K562 (cell line): Measurements from ENCODE around the gene ATF1. TPM values are rescaled to one million over a fixed set of nuclear protein-coding genes. Genes with fewer than 3 reads are reported as not detected.

ENCODE experiments used
- ATAC-seq: fragments of 200-7000 bp; cut with Tn5 transposase; 3 replicates; pipeline ENCODE4 v1.9.1; 2020; ENCODE audit warnings: moderate library complexity
- BruUV-seq: library from RNA; stranded (reverse); fragments of 400-500 nt; replicated peaks from 2 replicates; lab custom pipeline; 2021; lab: Mats Ljungman, UMichigan
- CTCF ChIA-PET: fragments of 300-600 bp; formaldehyde crosslinking; extraction: SDS; loops from one replicate; lab custom pipeline; 2021; ENCODE audit warnings: low intra/inter-chr PET ratio; lab: Yijun Ruan, JAX
- POLR2A ChIA-PET: fragments of 300-600, 350-650 bp; sonication (Branson Sonifier 250); formaldehyde crosslinking; extraction: SDS; loops from one replicate; lab custom pipeline; 2021; ENCODE audit warnings: antibody characterized with exemption, inconsistent platforms; lab: Yijun Ruan, JAX
- DNase-seq, 4 experiments: peaks; one replicate each; pipeline versions ENCODE4 v3.0.0 to v3.0.0-alpha.2; 2011 to 2018; ENCODE audit warnings: low spot score in 3 of 4, mixed read lengths in 3 of 4; ENCODE audit errors: extremely low read depth in 1 of 4
- FAIRE-seq: peaks from 2 replicates; lab custom pipeline; 2011; peaks lifted over from hg19 to GRCh38; lab: Jason Lieb, UNC
- H2AFZ ChIP-seq: 2 replicates; pipeline ENCODE4 v1.6.0; 2011; ENCODE audit warnings: low read depth, low read length, control low read depth, inconsistent platforms
- H3K27ac ChIP-seq: fragments of 200-600 bp; 3 replicates; pipeline ENCODE4 v1.8.0; 2011; ENCODE audit warnings: low read depth, mild to moderate bottlenecking, control low read depth, inconsistent platforms, low read length, moderate library complexity, mixed read lengths; ENCODE audit errors: extremely low read depth
- H3K27me3 ChIP-seq, 2 experiments: fragments of 300-600 bp in 1 of 2; 2 replicates in 1 of 2; 3 replicates in 1 of 2; pipeline versions ENCODE4 v1.6.0 to v1.8.0; 2011; ENCODE audit warnings: inconsistent platforms in 2 of 2, low read length in 2 of 2, mild to moderate bottlenecking in 1 of 2, mixed read lengths in 1 of 2, moderate library complexity in 1 of 2; ENCODE audit not compliant: control insufficient read depth in 2 of 2, insufficient read depth in 2 of 2
- H3K36me3 ChIP-seq: fragments of 300-600 bp; 3 replicates; pipeline ENCODE4 v1.8.0; 2011; ENCODE audit warnings: mild to moderate bottlenecking, low read length, inconsistent platforms; ENCODE audit not compliant: control insufficient read depth, insufficient read depth
- H3K4me1 ChIP-seq, 2 experiments: fragments of 200-600 bp in 1 of 2; replicated peaks in 1 of 2; 2 replicates in 1 of 2; 3 replicates in 1 of 2; pipeline versions ENCODE4 v1.5.1 to v1.8.0; 2011; ENCODE audit warnings: inconsistent platforms in 2 of 2, low read length in 2 of 2, mild to moderate bottlenecking in 1 of 2, mixed read lengths in 1 of 2, moderate library complexity in 1 of 2; ENCODE audit not compliant: control insufficient read depth in 2 of 2, insufficient read depth in 2 of 2
- H3K4me2 ChIP-seq: 2 replicates; pipeline ENCODE4 v1.6.1; 2011; ENCODE audit warnings: low read length, control low read depth, inconsistent platforms, mixed read lengths; ENCODE audit not compliant: insufficient read depth
- H3K4me3 ChIP-seq: fragments of 200-600 bp; sonication (generic), shearing (Covaris generic); 2 replicates; pipeline ENCODE4 v1.5.1; 2016; ENCODE audit warnings: control low read depth, inconsistent platforms
- H3K79me2 ChIP-seq: fragments of 200-600 bp; 3 replicates; pipeline ENCODE4 v1.8.0; 2011; ENCODE audit warnings: low read length, inconsistent platforms; ENCODE audit not compliant: control insufficient read depth, insufficient read depth
- H3K9ac ChIP-seq, 2 experiments: 2 replicates each; pipeline versions ENCODE4 v1.6.0 to v1.6.1; 2011; ENCODE audit warnings: low read depth in 2 of 2, low read length in 2 of 2, control low read depth in 1 of 2, inconsistent platforms in 1 of 2, mild to moderate bottlenecking in 1 of 2, mixed read lengths in 1 of 2; ENCODE audit not compliant: insufficient read depth in 1 of 2
- H3K9me1 ChIP-seq: one replicate; pipeline ENCODE4 v1.6.0; 2011; ENCODE audit warnings: inconsistent platforms, mild to moderate bottlenecking, low read length, moderate library complexity; ENCODE audit not compliant: control insufficient read depth, insufficient read depth
- H3K9me3 ChIP-seq: replicated peaks from 2 replicates; pipeline ENCODE4 v1.5.1; 2011; ENCODE audit warnings: low read depth, low read length, inconsistent platforms; ENCODE audit not compliant: control insufficient read depth, insufficient read depth
- H4K20me1 ChIP-seq: replicated peaks from 2 replicates; pipeline ENCODE4 v1.6.1; 2011; ENCODE audit warnings: low read length, inconsistent platforms, mixed read lengths; ENCODE audit not compliant: control insufficient read depth, insufficient read depth
- ASH1L ChIP-seq: fragments of 450-650 bp; IDR thresholded peaks from 2 replicates; pipeline ENCODE4 v1.6.1; 2018; ENCODE audit warnings: borderline replicate concordance, mild to moderate bottlenecking, low read depth; ENCODE audit not compliant: partially characterized antibody
- BMI1 ChIP-seq: fragments of 150-350 bp; IDR thresholded peaks from 2 replicates; pipeline ENCODE4 v1.6.1; 2014; ENCODE audit warnings: low read length
- BRD4 ChIP-seq: fragments of 200-600 bp; sonication (generic); IDR thresholded peaks from 2 replicates; pipeline ENCODE4 v1.6.1; 2017; ENCODE audit warnings: inconsistent platforms
- CBFA2T3 ChIP-seq: fragments of 450-650 bp; IDR thresholded peaks from 2 replicates; pipeline ENCODE4 v1.6.1; 2017
- CHCHD3 ChIP-seq: fragments of 250-450 bp; sonication (Bioruptor Pico); IDR thresholded peaks from 2 replicates; pipeline ENCODE4 v2.1.2; 2022; ENCODE audit warnings: mild to moderate bottlenecking
- CREB3L1 ChIP-seq: fragments of 450-650 bp; IDR thresholded peaks from 2 replicates; pipeline ENCODE4 v1.6.1; 2014; ENCODE audit warnings: low read depth, mild to moderate bottlenecking, moderate library complexity, borderline replicate concordance
- IFI16 ChIP-seq: fragments of 250-450 bp; sonication (Bioruptor Pico); IDR thresholded peaks from 2 replicates; pipeline ENCODE4 v2.1.2; 2022; ENCODE audit warnings: mild to moderate bottlenecking, inconsistent platforms
- KLF16 ChIP-seq: IDR thresholded peaks from 2 replicates; pipeline ENCODE4 v1.6.1; 2016; ENCODE audit warnings: antibody characterized with exemption
- KLF6 ChIP-seq: fragments of 250-450 bp; sonication (Bioruptor Pico); IDR thresholded peaks from 2 replicates; pipeline ENCODE4 v1.4.0; 2020; ENCODE audit warnings: mild to moderate bottlenecking, moderate library complexity, borderline replicate concordance
- L3MBTL2 ChIP-seq: fragments of 450-650 bp; IDR thresholded peaks from 2 replicates; pipeline ENCODE4 v1.6.1; 2016; ENCODE audit warnings: mild to moderate bottlenecking, moderate library complexity
- MIER1 ChIP-seq: fragments of 450-650 bp; IDR thresholded peaks from 2 replicates; pipeline ENCODE4 v1.6.1; 2016; ENCODE audit warnings: antibody characterized with exemption, mild to moderate bottlenecking, low read depth
- NCOA6 ChIP-seq: fragments of 450-650 bp; IDR thresholded peaks from 2 replicates; pipeline ENCODE4 v1.6.1; 2017; ENCODE audit warnings: mild to moderate bottlenecking
- PHF21A ChIP-seq: fragments of 450-650 bp; IDR thresholded peaks from 2 replicates; pipeline ENCODE4 v1.6.1; 2017; ENCODE audit warnings: low read depth, borderline replicate concordance
- ZNF24 ChIP-seq: fragments of 450-650 bp; IDR thresholded peaks from 2 replicates; pipeline ENCODE4 v1.6.1; 2016
- WGBS: fragments of 100-300 bp; shearing (Covaris generic); methylation state at CpG from one replicate; pipeline ENCODE4 v1.1.6; 2016; ENCODE audit warnings: low coverage, mixed read lengths; ENCODE audit not compliant: insufficient coverage; ENCODE audit errors: missing lambda C conversion rate; 5-methylcytosine and 5-hydroxymethylcytosine counted together
- in situ Hi-C: fragments of 300-500 bp; cut with MboI; formaldehyde crosslinking; loops from 4 replicates; pipeline ENCODE4 v1.15.0; 2018; ENCODE audit warnings: inconsistent platforms, mixed read lengths
- intact Hi-C: fragments of 100-400 bp; cut with micrococcal nuclease; formaldehyde crosslinking; loops from 2 replicates; pipeline ENCODE4 v1.14.2; 2022
- polyA plus RNA-seq, 8 experiments: library from polyadenylated mRNA; depleted of rRNA in 4 of 8; stranded (reverse) in 5 of 8; unstranded in 3 of 8; fragments of >200 nt; fragmentation: Nextera tagmentation in 2 of 8; fragmentation: Illumina TruSeq in 1 of 8; extraction: Ambion mirVana in 2 of 8; extraction: Trizol in 1 of 8; gene quantifications; 2 replicates each; pipeline versions ENCODE4 v1.2.1 to v1.2.3, GENCODE V29; 2011 to 2014; ENCODE audit warnings: inconsistent platforms in 1 of 8, missing spikeins in 1 of 8
- total RNA-seq, 7 experiments: library from RNA; depleted of rRNA in 6 of 7; stranded (reverse); fragments of >200 nt in 6 of 7; fragmentation: Illumina TruSeq in 2 of 7; extraction: Trizol in 2 of 7; gene quantifications; 2 replicates each; pipeline versions ENCODE4 v1.2.1 to v1.2.3, GENCODE V29; 2011 to 2021; ENCODE audit warnings: low replicate concordance in 1 of 7
- TF ChIP-seq, protein P1 (sequence below): fragments of 450-650 bp; IDR thresholded peaks from 2 replicates; pipeline ENCODE4 v1.6.1; 2016; ENCODE audit warnings: antibody characterized with exemption
- TF ChIP-seq, protein P2 (sequence below): fragments of 450-650 bp; formaldehyde crosslinking; conservative IDR thresholded peaks from 2 replicates; pipeline ENCODE4 v1.4.0; 2022; ENCODE audit warnings: mild to moderate bottlenecking, missing genetic modification characterization
- TF ChIP-seq, protein P3 (sequence below): sonication (generic); formaldehyde crosslinking; IDR thresholded peaks from 2 replicates; pipeline ENCODE4 v1.8.0; 2022; ENCODE audit warnings: missing genetic modification reagents, mild to moderate bottlenecking, moderate library complexity, borderline replicate concordance

The ATF1 gene
- total and polyA plus RNA-seq, 9 of the 15 experiments (the other 6 are each of a cell fraction or from before 2014, with no cell fraction given): 19.8 to 83.5 (median 51.4) TPM

DNA sequence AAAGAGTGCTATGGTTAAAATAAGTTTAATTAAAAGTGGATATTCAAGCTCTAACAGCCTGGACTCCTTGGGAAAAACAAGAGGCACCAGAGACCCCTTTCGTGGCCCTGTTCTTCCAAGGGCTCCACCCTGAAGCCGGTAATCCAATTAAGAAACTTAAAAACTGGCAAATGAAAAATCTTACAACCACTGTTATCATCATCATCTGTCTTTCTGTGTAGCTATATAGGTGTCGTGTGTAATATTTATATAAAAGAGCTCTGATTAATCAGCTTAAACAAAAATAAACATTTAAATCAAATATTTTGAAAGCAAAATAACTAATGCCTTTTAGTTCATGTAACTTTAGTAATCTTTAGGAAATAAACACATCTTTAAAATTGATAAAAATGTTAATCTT is 4.5 kb downstream of the ATF1 start:
- Histone ChIP-seq H3K79me2 (peaks cover 93% of the 10 kb centered on the region), H2AFZ (no peak overlapping the region), H3K9ac (peak overlapping the region in 1 of 2 experiments; percentile 24; a peak in 2 of 4 replicates), H3K4me2 (no peak overlapping the region), H3K27me3 (no peaks in the 10 kb centered on the region), H3K36me3 (peaks cover 30% of the 10 kb centered on the region; the same call in 2 of the 3 replicates), H3K9me3 (no peaks in the 10 kb centered on the region), H3K4me3 (no peak overlapping the region), H3K4me1 (peaks cover 12 to 13% of the 10 kb centered on the region in 2 experiments), H3K9me1 (no peaks in the 10 kb centered on the region), H3K27ac (peak overlapping the region; percentile 52; the same call in 2 of the 3 replicates), H4K20me1 (no peaks in the 10 kb centered on the region)
- BruUV-seq: no TSS peak
- ChIA-PET POLR2A (interaction anchor here (1.0 to 1.2 kb wide), 2 partner anchors 203 to 258 kb away, joined by 3 read pairs; partner anchors contain the start of gene SLC11A2), CTCF (no interaction called here)
- WGBS: 15% methylated on average over 3 of the region's 3 CpGs
- TF ChIP-seq BMI1 (no peak), CREB3L1 (no peak), CBFA2T3 (no peak), L3MBTL2 (no peak), ASH1L (no peak), KLF6 (no peak), ZNF24 (no peak), BRD4 (no peak), KLF16 (no peak), CHCHD3 (CRISPR knock-in tag) (no peak), IFI16 (CRISPR knock-in tag) (no peak), PHF21A (no peak), MIER1 (no peak), NCOA6 (no peak)
- TF ChIP-seq, protein P1, sequence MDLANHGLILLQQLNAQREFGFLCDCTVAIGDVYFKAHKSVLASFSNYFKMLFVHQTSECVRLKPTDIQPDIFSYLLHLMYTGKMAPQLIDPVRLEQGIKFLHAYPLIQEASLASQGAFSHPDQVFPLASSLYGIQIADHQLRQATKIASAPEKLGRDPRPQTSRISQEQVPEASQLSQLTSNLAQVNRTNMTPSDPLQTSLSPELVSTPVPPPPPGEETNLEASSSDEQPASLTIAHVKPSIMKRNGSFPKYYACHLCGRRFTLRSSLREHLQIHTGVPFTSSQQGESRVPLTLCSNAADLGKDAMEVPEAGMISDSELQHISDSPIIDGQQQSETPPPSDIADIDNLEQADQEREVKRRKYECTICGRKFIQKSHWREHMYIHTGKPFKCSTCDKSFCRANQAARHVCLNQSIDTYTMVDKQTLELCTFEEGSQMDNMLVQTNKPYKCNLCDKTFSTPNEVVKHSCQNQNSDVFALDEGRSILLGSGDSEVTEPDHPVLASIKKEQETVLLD: no peak
- TF ChIP-seq, protein P2, sequence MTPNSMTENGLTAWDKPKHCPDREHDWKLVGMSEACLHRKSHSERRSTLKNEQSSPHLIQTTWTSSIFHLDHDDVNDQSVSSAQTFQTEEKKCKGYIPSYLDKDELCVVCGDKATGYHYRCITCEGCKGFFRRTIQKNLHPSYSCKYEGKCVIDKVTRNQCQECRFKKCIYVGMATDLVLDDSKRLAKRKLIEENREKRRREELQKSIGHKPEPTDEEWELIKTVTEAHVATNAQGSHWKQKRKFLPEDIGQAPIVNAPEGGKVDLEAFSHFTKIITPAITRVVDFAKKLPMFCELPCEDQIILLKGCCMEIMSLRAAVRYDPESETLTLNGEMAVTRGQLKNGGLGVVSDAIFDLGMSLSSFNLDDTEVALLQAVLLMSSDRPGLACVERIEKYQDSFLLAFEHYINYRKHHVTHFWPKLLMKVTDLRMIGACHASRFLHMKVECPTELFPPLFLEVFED (CRISPR knock-in tag): no peak
- TF ChIP-seq, protein P3, sequence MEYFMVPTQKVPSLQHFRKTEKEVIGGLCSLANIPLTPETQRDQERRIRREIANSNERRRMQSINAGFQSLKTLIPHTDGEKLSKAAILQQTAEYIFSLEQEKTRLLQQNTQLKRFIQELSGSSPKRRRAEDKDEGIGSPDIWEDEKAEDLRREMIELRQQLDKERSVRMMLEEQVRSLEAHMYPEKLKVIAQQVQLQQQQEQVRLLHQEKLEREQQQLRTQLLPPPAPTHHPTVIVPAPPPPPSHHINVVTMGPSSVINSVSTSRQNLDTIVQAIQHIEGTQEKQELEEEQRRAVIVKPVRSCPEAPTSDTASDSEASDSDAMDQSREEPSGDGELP (CRISPR knock-in tag): no peak
- ATAC-seq: no peak
- intact Hi-C loops (loop anchor here (5.0 to 10.0 kb wide), 2 partner anchors 156 to 574 kb away; a partner anchor contains a TSS), in situ Hi-C loops (loop anchor here (5.0 kb wide), 1 partner anchor 44 kb away; no protein-coding TSS in a partner anchor)
- no peak for FAIRE-seq
- no peak for DNase-seq
